Uterus (tissue), 4 donors: ENCODE results near the gene USP40. TPM values are rescaled to one million over a fixed set of nuclear protein-coding genes. Genes with fewer than 3 reads are reported as not detected.

Experiments
- DNase-seq, 2 donors: peaks; one replicate each; pipeline ENCODE4 v3.0.0-alpha.2; 2019 to 2020
- H3K27ac ChIP-seq, 2 donors: fragments of 200-600 bp; sonication (generic); 1 replicate in 1 of 2; 2 replicates in 1 of 2; pipeline ENCODE4 v1.5.1; 2016 to 2018
- H3K27me3 ChIP-seq, 2 donors: fragments of 200-600 bp; sonication (generic); one replicate each; pipeline ENCODE4 v1.5.1; 2018 to 2019; ENCODE audit warnings: control low read depth in 1 of 2
- H3K36me3 ChIP-seq, 2 donors: fragments of 200-600 bp; sonication (generic); one replicate each; pipeline ENCODE4 v1.5.1; 2019; ENCODE audit warnings: control low read depth in 1 of 2
- H3K4me1 ChIP-seq, 2 donors: fragments of 200-600 bp; sonication (generic); one replicate each; pipeline ENCODE4 v1.5.1; 2018 to 2019; ENCODE audit warnings: control low read depth in 1 of 2
- H3K4me3 ChIP-seq, 2 donors: fragments of 200-600 bp; sonication (generic); 1 replicate in 1 of 2; 2 replicates in 1 of 2; pipeline ENCODE4 v1.5.1; 2018 to 2019; ENCODE audit warnings: mild to moderate bottlenecking in 1 of 2
- H3K9me3 ChIP-seq, 2 donors: fragments of 200-600 bp; sonication (generic); one replicate each; pipeline ENCODE4 v1.5.1; 2019; ENCODE audit warnings: control low read depth in 1 of 2
- CTCF ChIP-seq, 4 experiments: fragments of 200-600 bp in 2 of 4; fragments of 450-650 bp in 2 of 4; sonication (generic) in 2 of 4; IDR thresholded peaks; one replicate each; pipeline ENCODE4 v1.5.1; 2016 to 2019; ENCODE audit warnings: antibody characterized with exemption in 4 of 4, mild to moderate bottlenecking in 2 of 4, moderate library complexity in 1 of 4
- POLR2A ChIP-seq, 2 donors: fragments of 450-650 bp; IDR thresholded peaks; one replicate each; pipeline ENCODE4 v1.6.1; 2016; ENCODE audit warnings: antibody characterized with exemption in 2 of 2, mild to moderate bottlenecking in 1 of 2, moderate library complexity in 1 of 2
- intact Hi-C: fragments of 100-400 bp; cut with DNase I; formaldehyde crosslinking; loops from one replicate; pipeline ENCODE4 v1.15.1; 2023; ENCODE audit warnings: low total_unique reads
- total RNA-seq, 4 donors: library from RNA; depleted of rRNA in 3 of 4; stranded (reverse); fragments of >200 nt in 3 of 4; gene quantifications; one replicate each; pipeline versions ENCODE4 v1.1.0 to v1.2.4, GENCODE V29; 2014 to 2023
- donor health status: DM: yes; HTN: yes; CAD: no.

The USP40 gene
- total RNA-seq, 4 donors from 2014 or later = 14.7 to 60.2 (median 49.5) TPM

DNA sequence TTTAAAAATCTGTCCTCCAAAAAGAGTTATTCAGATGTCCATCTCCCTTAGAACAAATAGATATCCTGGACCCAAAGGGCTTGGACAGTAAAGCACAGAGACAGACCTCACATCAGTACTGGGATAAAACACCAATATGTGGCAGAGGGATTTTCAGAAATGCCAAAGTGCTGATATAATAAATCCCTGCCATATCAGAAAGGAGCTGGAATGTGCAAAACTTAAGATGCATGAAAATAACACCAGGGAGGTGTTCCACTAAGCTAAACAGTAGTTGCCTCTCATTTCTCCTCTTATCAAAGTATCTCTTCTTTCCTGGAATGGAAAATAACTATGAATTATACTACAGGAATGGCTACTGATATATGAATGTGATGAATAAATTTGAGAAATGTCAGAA, 13.2 kb downstream of the USP40 start:
- H3K27me3 ChIP-seq = no peaks in the 10 kb centered on the region
- H3K36me3 ChIP-seq = no peaks in the 10 kb centered on the region
- no peak overlapping the region for H3K27ac ChIP-seq
- TF ChIP-seq CTCF (IDR thresholded peaks at IDR 0.05) = no peak
- no peak for TF ChIP-seq POLR2A (IDR thresholded peaks at IDR 0.05)
- no peaks in the 10 kb centered on the region for H3K4me1 ChIP-seq
- no peaks in the 10 kb centered on the region for H3K9me3 ChIP-seq
- intact Hi-C loops = no loop called here
- no peak for DNase-seq
- H3K4me3 ChIP-seq = no peak overlapping the region

GRCh38 chr2:233551491-233551890, 15.1 kb downstream of the USP40 start:
- Histone ChIP-seq H3K4me3 (no peak overlapping the region), H3K36me3 (no peaks in the 10 kb centered on the region), H3K27me3 (no peaks in the 10 kb centered on the region), H3K27ac (no peak overlapping the region), H3K4me1 (no peaks in the 10 kb centered on the region), H3K9me3 (no peaks in the 10 kb centered on the region)
- no peak for TF ChIP-seq POLR2A (IDR thresholded peaks at IDR 0.05)
- TF ChIP-seq CTCF (IDR thresholded peaks at IDR 0.05) = no peak
- intact Hi-C loops = no loop called here
- DNase-seq = no peak

- H3K36me3 ChIP-seq = no peaks in the 10 kb centered on the region
- TF ChIP-seq CTCF (IDR thresholded peaks at IDR 0.05) = no peak
- H3K4me3 ChIP-seq = no peak overlapping the region
- no peaks in the 10 kb centered on the region for H3K27me3 ChIP-seq
- intact Hi-C loops = no loop called here
- no peak for DNase-seq
- no peaks in the 10 kb centered on the region for H3K9me3 ChIP-seq
- no peak overlapping the region for H3K27ac ChIP-seq
- no peaks in the 10 kb centered on the region for H3K4me1 ChIP-seq
Measured at GRCh38 chr2:233546774-233547173, 19.8 kb downstream of the USP40 start.

DNA sequence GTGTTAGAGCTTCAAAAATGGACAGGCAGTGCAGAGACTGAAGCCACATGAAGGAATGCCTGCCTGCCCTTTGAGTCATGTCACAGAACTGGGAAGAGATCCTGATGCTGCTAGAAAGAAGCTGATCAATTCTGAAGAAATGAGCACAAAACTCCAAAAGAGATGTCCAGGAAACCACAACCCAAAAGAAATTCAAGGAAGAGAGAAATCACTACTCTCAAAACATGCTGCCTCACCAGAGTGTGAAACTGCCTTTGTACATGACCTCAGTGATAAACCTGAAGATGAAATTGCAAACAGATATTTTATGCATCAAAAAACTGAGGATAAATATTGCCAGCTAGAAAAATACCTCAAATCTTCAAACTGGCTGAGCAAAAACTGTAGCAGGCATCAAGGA, 20.5 kb downstream of the USP40 start:
- no peaks in the 10 kb centered on the region for H3K4me1 ChIP-seq
- no peaks in the 10 kb centered on the region for H3K36me3 ChIP-seq
- H3K27ac ChIP-seq = no peak overlapping the region
- no peak for TF ChIP-seq CTCF (IDR thresholded peaks at IDR 0.05)
- no peak for TF ChIP-seq POLR2A (IDR thresholded peaks at IDR 0.05)
- no peak for DNase-seq
- no peak overlapping the region for H3K4me3 ChIP-seq
- intact Hi-C loops = no loop called here
- H3K27me3 ChIP-seq = no peaks in the 10 kb centered on the region
- no peaks in the 10 kb centered on the region for H3K9me3 ChIP-seq

DNA sequence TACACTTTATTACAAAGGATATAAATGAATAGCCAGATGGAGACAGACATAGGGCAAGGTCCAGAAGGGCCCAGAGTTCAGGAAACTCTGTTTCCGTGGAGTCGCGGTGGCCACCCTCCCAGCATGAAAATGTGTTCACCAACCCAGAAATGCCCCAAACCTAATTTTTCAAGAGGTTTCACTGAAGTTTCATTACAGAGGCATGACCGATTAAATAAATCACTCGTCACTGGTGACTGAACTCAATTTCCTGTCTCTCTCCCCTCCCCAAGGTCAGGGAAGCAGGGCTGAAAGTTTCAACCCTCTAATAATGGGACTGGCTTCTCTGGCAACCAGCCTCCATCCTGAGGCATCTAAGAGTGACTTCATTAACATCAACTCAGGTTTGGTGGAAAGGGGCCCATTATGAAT, 22.4 kb downstream of the USP40 start:
- TF ChIP-seq POLR2A (IDR thresholded peaks at IDR 0.05) = no peak
- TF ChIP-seq CTCF (IDR thresholded peaks at IDR 0.05) = no peak
- no peak overlapping the region for H3K4me3 ChIP-seq
- H3K27ac ChIP-seq = no peak overlapping the region
- no peaks in the 10 kb centered on the region for H3K9me3 ChIP-seq
- no peaks in the 10 kb centered on the region for H3K4me1 ChIP-seq
- no peaks in the 10 kb centered on the region for H3K27me3 ChIP-seq
- DNase-seq = no peak
- H3K36me3 ChIP-seq = no peaks in the 10 kb centered on the region
- intact Hi-C loops = no loop called here
